Measurements from ENCODE around the gene UNC5C. TPM values are rescaled to one million over a fixed set of nuclear protein-coding genes. Genes with fewer than 3 reads are reported as not detected.

Gene UNC5C
- total and polyA plus RNA-seq, 2 of the 8 experiments (the other 6 are each of a cell fraction or from before 2014, with no cell fraction given), result 0.30 to 1.3 TPM

GRCh38 chr4:95524184-95524583, 24.6 kb downstream of the UNC5C start:
- Histone ChIP-seq H3K79me2 (ENCODE audit: control insufficient read depth in 1 of 2, insufficient read depth in 2 of 2, low read length in 2 of 2) (no peaks in the 10 kb centered on the region), H3K4me1 (replicated peaks in 1 of 4; ENCODE audit: control insufficient read depth in 3 of 4, insufficient read depth in 4 of 4, low read length in 3 of 4) (no peaks in the 10 kb centered on the region), H3K18ac (ENCODE audit: extremely low read depth, low read length) (no peak overlapping the region), H3K4ac (replicated peaks; ENCODE audit: insufficient read length, low read depth, low read length) (no peak overlapping the region), H3K56ac (replicated peaks; ENCODE audit: insufficient read length, low read depth, low read length) (no peak overlapping the region), H3K36me3 (ENCODE audit: control insufficient read depth in 2 of 4, insufficient read depth in 4 of 4, low read length in 3 of 4) (no peaks in the 10 kb centered on the region), H2AK5ac (ENCODE audit: low read depth, low read length) (no peak overlapping the region), H2BK15ac (ENCODE audit: low read length) (no peak overlapping the region), H3K4me3 (ENCODE audit: extremely low read depth in 1 of 4, insufficient read depth in 2 of 4, low read depth in 3 of 4, low read length in 4 of 4) (no peak overlapping the region), H3K27ac (ENCODE audit: low read depth, low read length) (no peak overlapping the region), H4K5ac (ENCODE audit: insufficient read length, low read depth, low read length) (no peak overlapping the region), H2AFZ (ENCODE audit: low read length) (0 out of 2 replicates have a peak overlapping the region, but pooled peaks have one; percentile 87), H4K91ac (replicated peaks; ENCODE audit: insufficient read length, low read length) (no peak overlapping the region), H2BK120ac (replicated peaks; ENCODE audit: low read depth, low read length) (no peak overlapping the region), H3K23ac (ENCODE audit: insufficient read length) (no peak overlapping the region), H3K4me2 (ENCODE audit: insufficient read depth in 1 of 2, low read depth in 2 of 2, low read length in 2 of 2) (no peak overlapping the region), H3K14ac (ENCODE audit: insufficient read length) (no peak overlapping the region), H2BK20ac (ENCODE audit: low read length) (no peak overlapping the region), H4K20me1 (replicated peaks in 1 of 2; ENCODE audit: control insufficient read depth in 1 of 2, insufficient read depth in 2 of 2, low read length in 2 of 2) (no peaks in the 10 kb centered on the region), H4K8ac (ENCODE audit: extremely low read depth, insufficient read depth, low read length) (no peak overlapping the region), H3K9me3 (ENCODE audit: insufficient read depth in 2 of 2, low read depth in 1 of 2, low read length in 1 of 2) (no peaks in the 10 kb centered on the region), H3K27me3 (replicated peaks in 1 of 4; ENCODE audit: control insufficient read depth in 3 of 4, extremely low read depth in 1 of 4, insufficient read depth in 3 of 4, low read length in 3 of 4) (no peaks in the 10 kb centered on the region), H3K23me2 (ENCODE audit: low read depth, low read length) (no peaks in the 10 kb centered on the region), H2BK5ac (ENCODE audit: low read depth, low read length) (no peak overlapping the region), H2BK12ac (ENCODE audit: low read depth, low read length) (no peak overlapping the region), H3K9ac (replicated peaks in 1 of 4; ENCODE audit: extremely low read depth in 1 of 4, low read depth in 3 of 4, low read length in 3 of 4) (no peak overlapping the region), H3K79me1 (ENCODE audit: low read depth, low read length) (no peaks in the 10 kb centered on the region)
- no peak for DNase-seq (ENCODE audit: low read depth in 1 of 2, low spot score in 2 of 2)
- WGBS, 2 experiments (ENCODE audit: extremely low coverage in 1 of 2, insufficient coverage in 1 of 2, insufficient read length in 1 of 2, insufficient replicate concordance in 2 of 2, low coverage in 1 of 2, low lambda C conversion rate in 2 of 2, missing lambda C conversion rate in 1 of 2), result 78% methylated on average over 1 of the region's 1 CpG; no CpG with 5 or more reads in 1 of the 2 experiments
- FAIRE-seq, result no peak
- CTCF ChIA-PET (ENCODE audit: partially characterized antibody), result interaction anchor here (0.9 to 3.3 kb wide), 2 partner anchors 14 to 318 kb away, joined by 3 to 18 read pairs; no protein-coding TSS in a partner anchor
- POLR2A ChIA-PET (ENCODE audit: partially characterized antibody), result no interaction called here
- TF ChIP-seq RFX5 (IDR thresholded peaks at IDR 0.05; ENCODE audit: borderline replicate concordance, low read depth, low read length) (no peak), RAD21 (IDR thresholded peaks at IDR 0.05 in 1 of 2, conservative IDR thresholded peaks at IDR 0.05 in 1 of 2; ENCODE audit: low read depth in 2 of 2, low read length in 2 of 2) (no peak), YY1 (IDR thresholded peaks at IDR 0.05; ENCODE audit: low read depth, low read length) (no peak), ZNF274 (IDR thresholded peaks at IDR 0.05; ENCODE audit: borderline replicate concordance, extremely low read depth, low read length) (no peak), TAF7 (optimal IDR thresholded peaks at IDR 0.05; ENCODE audit: borderline replicate concordance, low read depth, low read length) (no peak), RXRA (IDR thresholded peaks at IDR 0.05; ENCODE audit: insufficient read depth, low read depth, low read length) (no peak), POLR2A (IDR thresholded peaks at IDR 0.05; ENCODE audit: control extremely low read depth in 1 of 2, low read depth in 2 of 2, low read length in 2 of 2) (no peak), SP1 (IDR thresholded peaks at IDR 0.05; ENCODE audit: low read depth, low read length) (no peak), SIX5 (IDR thresholded peaks at IDR 0.05; ENCODE audit: low read depth, low read length) (no peak), CBX5 (IDR thresholded peaks at IDR 0.05; ENCODE audit: low read depth, low read length) (no peak), SAP30 (IDR thresholded peaks at IDR 0.05; ENCODE audit: insufficient read depth, insufficient replicate concordance, low read length) (no peak), RBBP5 (IDR thresholded peaks at IDR 0.05; ENCODE audit: borderline replicate concordance, low read depth, low read length) (no peak), GABPA (IDR thresholded peaks at IDR 0.05; ENCODE audit: borderline replicate concordance, insufficient read depth, low read length) (no peak), CHD1 (IDR thresholded peaks at IDR 0.05; ENCODE audit: low read depth, low read length) (no peak), HDAC6 (IDR thresholded peaks at IDR 0.05; ENCODE audit: low read depth, low read length) (no peak)
